CD14-positive monocyte (primary cell): Measurements from ENCODE around the gene GOLGA2. TPM values are rescaled to one million over a fixed set of nuclear protein-coding genes. Genes with fewer than 3 reads are reported as not detected.

ENCODE experiments used
- DNase-seq, 3 donors: peaks; one replicate each; pipeline ENCODE4 v3.0.0-alpha.2; 2011 to 2022
- H2AFZ ChIP-seq: 2 replicates; pipeline ENCODE4 v1.6.0; 2012; ENCODE audit warnings: mild to moderate bottlenecking, low read depth, low read length, inconsistent platforms; ENCODE audit not compliant: insufficient read depth, poor library complexity, severe bottlenecking
- H3K27ac ChIP-seq, 2 donors: 1 replicate in 1 of 2; 2 replicates in 1 of 2; pipeline ENCODE4 v1.5.1; 2012 to 2013; ENCODE audit warnings: low read length in 2 of 2, control low read depth in 1 of 2, inconsistent platforms in 1 of 2, low read depth in 1 of 2, mild to moderate bottlenecking in 1 of 2
- H3K27me3 ChIP-seq, 2 donors: one replicate each; pipeline versions ENCODE4 v1.6.0 to v1.6.1; 2011 to 2013; ENCODE audit warnings: low read length in 2 of 2; ENCODE audit not compliant: control insufficient read depth in 2 of 2, insufficient read depth in 2 of 2
- H3K36me3 ChIP-seq, 2 donors: replicated peaks in 1 of 2; 1 replicate in 1 of 2; 2 replicates in 1 of 2; pipeline versions ENCODE4 v1.5.1 to v1.6.1; 2012 to 2013; ENCODE audit warnings: low read length in 2 of 2, control low read depth in 1 of 2, inconsistent platforms in 1 of 2, mild to moderate bottlenecking in 1 of 2; ENCODE audit not compliant: insufficient read depth in 2 of 2, control insufficient read depth in 1 of 2
- H3K4me1 ChIP-seq, 2 donors: 1 replicate in 1 of 2; 2 replicates in 1 of 2; pipeline versions ENCODE4 v1.5.1 to v1.6.1; 2012 to 2013; ENCODE audit warnings: low read length in 2 of 2, control low read depth in 1 of 2, inconsistent platforms in 1 of 2, mild to moderate bottlenecking in 1 of 2, moderate library complexity in 1 of 2; ENCODE audit not compliant: insufficient read depth in 2 of 2, control insufficient read depth in 1 of 2
- H3K4me2 ChIP-seq: replicated peaks from 2 replicates; pipeline ENCODE3; 2012; ENCODE audit warnings: low read length, moderate library complexity, mild to moderate bottlenecking; ENCODE audit not compliant: poor library complexity, severe bottlenecking; ENCODE audit errors: extremely low read depth
- H3K4me3 ChIP-seq, 3 experiments: fragments of 200-600 bp in 1 of 3; sonication (generic) in 1 of 3; replicated peaks in 1 of 3; 1 replicate in 2 of 3; 2 replicates in 1 of 3; pipeline ENCODE4 v1.5.1; 2011 to 2013; ENCODE audit warnings: low read length in 3 of 3, mild to moderate bottlenecking in 3 of 3, control low read depth in 2 of 3, low read depth in 2 of 3, inconsistent platforms in 1 of 3, moderate library complexity in 1 of 3
- H3K79me2 ChIP-seq: 2 replicates; pipeline ENCODE4 v1.6.0; 2012; ENCODE audit warnings: mild to moderate bottlenecking, control low read depth, inconsistent platforms, low read length, moderate library complexity; ENCODE audit not compliant: insufficient read depth
- H3K9ac ChIP-seq: 2 replicates; pipeline ENCODE4 v1.6.0; 2017; ENCODE audit warnings: low read length, mild to moderate bottlenecking; ENCODE audit not compliant: insufficient read depth, poor library complexity, severe bottlenecking
- H3K9me3 ChIP-seq, 2 donors: replicated peaks in 1 of 2; 1 replicate in 1 of 2; 2 replicates in 1 of 2; pipeline versions ENCODE4 v1.5.1 to v1.6.1; 2012 to 2013; ENCODE audit warnings: low read length in 2 of 2, control low read depth in 1 of 2; ENCODE audit not compliant: control insufficient read depth in 1 of 2, insufficient read depth in 1 of 2
- H4K20me1 ChIP-seq: 2 replicates; pipeline ENCODE4 v1.6.0; 2012; ENCODE audit warnings: mild to moderate bottlenecking, low read length, control low read depth, moderate library complexity; ENCODE audit not compliant: insufficient read depth
- H3K27ac Mint-ChIP-seq, 7 donors: one replicate each; pipeline ENCODE4 v1.8.0; 2020; ENCODE audit warnings: mild to moderate bottlenecking in 7 of 7, mixed read lengths in 7 of 7, moderate library complexity in 6 of 7, inconsistent platforms in 2 of 7
- H3K27me3 Mint-ChIP-seq, 3 donors: one replicate each; pipeline ENCODE4 v1.8.0; 2021 to 2022; ENCODE audit warnings: low read depth in 3 of 3, mild to moderate bottlenecking in 3 of 3, mixed read lengths in 3 of 3, moderate library complexity in 3 of 3, inconsistent platforms in 1 of 3
- H3K36me3 Mint-ChIP-seq, 2 donors: one replicate each; pipeline ENCODE4 v1.8.0; 2020; ENCODE audit warnings: mixed read lengths in 2 of 2, inconsistent platforms in 1 of 2, mild to moderate bottlenecking in 1 of 2
- H3K4me1 Mint-ChIP-seq: one replicate; pipeline ENCODE4 v1.8.0; 2020; ENCODE audit warnings: mild to moderate bottlenecking, mixed read lengths
- H3K4me3 Mint-ChIP-seq, 2 donors: one replicate each; pipeline ENCODE4 v1.8.0; 2020; ENCODE audit warnings: mild to moderate bottlenecking in 2 of 2, mixed read lengths in 2 of 2, moderate library complexity in 1 of 2
- H3K9me3 Mint-ChIP-seq, 7 donors: one replicate each; pipeline ENCODE4 v1.8.0; 2020 to 2022; ENCODE audit warnings: mixed read lengths in 7 of 7, mild to moderate bottlenecking in 6 of 7, moderate library complexity in 6 of 7, inconsistent platforms in 2 of 7
- CTCF ChIP-seq: fragments of 200-600 bp; IDR thresholded peaks from one replicate; pipeline ENCODE4 v1.8.0; 2022; ENCODE audit warnings: antibody characterized with exemption, mild to moderate bottlenecking
- WGBS: methylation state at CpG from one replicate; pipeline ENCODE4 v1.1.5; 2013; ENCODE audit warnings: missing lambda C conversion rate; ENCODE audit not compliant: insufficient coverage; 5-methylcytosine and 5-hydroxymethylcytosine counted together
- intact Hi-C, 2 donors: fragments of 100-400 bp; cut with micrococcal nuclease; formaldehyde crosslinking; loops; one replicate each; pipeline versions ENCODE4 v1.15.0 to v1.15.1; 2023
- polyA minus RNA-seq: library from RNA; depleted of rRNA, polyadenylated mRNA; stranded (reverse); fragments of >200 nt; gene quantifications from 2 replicates; pipeline ENCODE4 v1.2.3, GENCODE V29; 2012
- polyA plus RNA-seq, 3 donors: library from polyadenylated mRNA; depleted of rRNA in 1 of 3; unstranded in 2 of 3; stranded (reverse) in 1 of 3; fragments of 300-500 nt in 2 of 3; fragments of >200 nt in 1 of 3; fragmentation: Illumina TruSeq in 2 of 3; gene quantifications; 1 replicate in 2 of 3; 2 replicates in 1 of 3; pipeline ENCODE4 v1.2.3, GENCODE V29; 2012 to 2021
- total RNA-seq, 12 experiments: library from RNA in 1 of 12; stranded (reverse) in 1 of 12; fragments of 120-200 nt in 1 of 12; gene quantifications; one replicate each; pipeline ENCODE4 v1.2.4 and lab custom pipeline; 2013 to 2026; ENCODE audit warnings: mixed read lengths in 6 of 12, inconsistent platforms in 1 of 12

The GOLGA2 gene
- total RNA-seq (2013) = 30.8 TPM
- polyA plus RNA-seq (10 to 100 TPM in 1 of 3 donors, 1 to 10 TPM in 2; 2.9 to 34.2 (median 4.6) TPM), polyA minus RNA-seq (18.6 and 18.9 TPM in 2 replicates), total RNA-seq (lab: John Stamatoyannopoulos, UW) (9.6 to 52.1 (median 40.7) reads per million in 11 experiments)

DNA sequence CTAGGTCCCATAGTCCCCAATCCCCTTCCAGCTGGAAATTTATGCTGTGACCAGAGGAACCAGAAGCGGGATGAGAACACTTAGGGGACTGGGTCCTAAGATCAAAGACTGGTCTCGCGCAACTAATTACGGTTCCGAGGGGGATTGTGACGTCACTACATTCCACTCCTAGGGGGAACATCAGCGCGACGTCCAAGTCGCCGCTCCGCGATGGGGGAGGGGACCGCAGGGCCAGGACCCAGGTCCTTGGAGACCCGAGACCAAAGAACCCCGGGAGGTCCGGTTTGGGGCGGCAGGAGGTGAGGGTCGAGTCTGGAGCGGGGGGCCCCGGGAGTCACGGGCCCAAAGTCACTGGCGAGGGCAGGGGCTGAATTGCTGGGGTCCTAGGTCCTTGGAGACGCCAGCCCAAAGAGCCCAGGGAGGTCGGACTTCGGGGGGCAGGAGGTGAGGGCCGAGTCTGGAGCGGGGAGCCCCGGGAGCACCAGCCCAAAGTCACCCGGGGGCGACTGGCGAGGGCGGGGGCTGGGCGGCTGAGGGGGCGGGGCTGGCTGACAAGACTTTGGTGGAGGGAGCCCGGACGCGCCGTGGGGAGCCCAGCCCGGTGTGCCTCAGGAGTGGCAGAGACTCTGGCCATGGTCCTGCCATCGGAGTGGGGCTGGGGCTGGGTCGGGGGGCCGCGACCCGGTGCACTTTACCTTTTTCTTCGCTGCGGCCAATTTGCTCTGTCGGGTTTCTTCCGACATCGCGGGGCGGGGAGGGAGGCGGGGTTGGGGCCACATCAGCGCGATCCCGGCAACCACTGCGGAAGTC, at the start of gene GOLGA2:
TSS of gene GOLGA2 (minus strand) at position 810 of the 810 bp plus-strand sequence. CDS start at position 779, 31 bp downstream.
- no peak for TF ChIP-seq CTCF
- H3K27me3 Mint-ChIP-seq = peaks cover 0 to 6% (median 0%) of the 10 kb centered on the region in 3 donors
- peak within 1 kb of the TSS; percentile 47 to 91 for H3K27ac ChIP-seq
- H3K4me2 ChIP-seq = peak within 1 kb of the TSS; percentile 82
- DNase-seq = peak in 1 of 3 donors; percentile 37
- H2AFZ ChIP-seq = peak within 1 kb of the TSS; percentile 93
- no peaks in the 10 kb centered on the region for H3K9me3 Mint-ChIP-seq
- peak within 1 kb of the TSS; percentile 61 to 90 (median 88) for H3K4me3 ChIP-seq
- H3K36me3 Mint-ChIP-seq = peaks cover 29 to 37% of the 10 kb centered on the region in 2 donors
- WGBS = under 1% methylated on average over 56 of the region's 57 CpGs
- peak within 1 kb of the TSS; percentile 91 to 98 (median 94) for H3K27ac Mint-ChIP-seq
- peaks cover 31% of the 10 kb centered on the region for H3K4me1 Mint-ChIP-seq
- peak within 1 kb of the TSS; percentile 94 to 97 for H3K4me3 Mint-ChIP-seq
- no peaks in the 10 kb centered on the region for H3K9me3 ChIP-seq
- H3K79me2 ChIP-seq = peaks cover 20% of the 10 kb centered on the region
- H3K9ac ChIP-seq = peak within 1 kb of the TSS; percentile 91
- H4K20me1 ChIP-seq = no peaks in the 10 kb centered on the region
- H3K36me3 ChIP-seq = peaks cover 17 to 34% of the 10 kb centered on the region in 2 donors
- intact Hi-C loops = loop anchor here (5.0 kb wide), 2 partner anchors 47 to 97 kb away; partner anchors contain the start of genes COQ4 (in 2 of the 2), TRUB2 (in 2 of the 2) and URM1 (in 1 of the 2)
- H3K4me1 ChIP-seq = peaks cover 24 to 28% of the 10 kb centered on the region in 2 donors
- H3K27me3 ChIP-seq = no peaks in the 10 kb centered on the region

DNA sequence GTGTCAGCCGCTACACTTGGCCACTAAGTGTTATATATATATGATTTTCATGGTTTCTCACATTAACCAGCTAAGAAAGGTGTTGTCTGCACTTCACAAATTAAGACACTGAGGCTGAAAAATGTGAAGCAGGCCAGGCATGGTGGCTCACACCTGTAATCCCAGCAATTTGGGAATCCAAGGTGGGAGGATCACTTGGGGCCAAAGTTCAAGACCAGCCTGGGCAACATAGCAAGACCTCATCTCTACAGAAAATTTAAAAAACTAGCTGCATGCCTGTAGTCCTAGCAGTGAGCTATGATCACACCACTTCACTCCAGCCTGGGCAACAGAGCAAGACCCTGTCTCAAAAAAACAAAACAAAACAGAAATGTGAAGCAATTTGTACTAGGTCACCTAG, 48.6 kb upstream of the GOLGA2 start:
- Histone ChIP-seq H3K27ac (no peak overlapping the region), H3K4me3 (no peak overlapping the region), H3K36me3 (peaks cover 8 to 30% of the 10 kb centered on the region in 2 donors), H3K79me2 (peaks cover 30% of the 10 kb centered on the region), H3K4me2 (no peak overlapping the region), H3K4me1 (peaks cover 20 to 23% of the 10 kb centered on the region in 2 donors), H2AFZ (no peak overlapping the region), H3K9me3 (no peaks in the 10 kb centered on the region), H3K27me3 (no peaks in the 10 kb centered on the region), H3K9ac (no peak overlapping the region), H4K20me1 (no peaks in the 10 kb centered on the region)
- WGBS = no CpG with 5 or more reads among the region's 1 CpG
- intact Hi-C loops = loop anchor here (5.0 to 10.0 kb wide), 3 partner anchors 47 to 133 kb away; partner anchors contain the start of genes GOLGA2 (in 2 of the 2), SWI5 (in 2 of the 2), ODF2 (in 1 of the 2) and URM1 (in 1 of the 2)
- peaks cover 24 to 28% of the 10 kb centered on the region in 2 donors for H3K36me3 Mint-ChIP-seq
- H3K9me3 Mint-ChIP-seq = no peaks in the 10 kb centered on the region
- H3K27ac Mint-ChIP-seq = no peak overlapping the region
- H3K4me1 Mint-ChIP-seq = peaks cover 14% of the 10 kb centered on the region
- H3K27me3 Mint-ChIP-seq = peaks cover 0 to 3% (median 1%) of the 10 kb centered on the region in 3 donors
- no peak overlapping the region for H3K4me3 Mint-ChIP-seq
- no peak for TF ChIP-seq CTCF
- DNase-seq = no peak
